ENCODE data around the gene PEX13.

- TF ChIP-seq CTCF (conservative IDR thresholded peaks at IDR 0.05; ENCODE audit: low read depth, low read length), result no peak
- no peak for TF ChIP-seq POLR2A (IDR thresholded peaks at IDR 0.05; ENCODE audit: low read depth, low read length)
- TF ChIP-seq, protein P1, sequence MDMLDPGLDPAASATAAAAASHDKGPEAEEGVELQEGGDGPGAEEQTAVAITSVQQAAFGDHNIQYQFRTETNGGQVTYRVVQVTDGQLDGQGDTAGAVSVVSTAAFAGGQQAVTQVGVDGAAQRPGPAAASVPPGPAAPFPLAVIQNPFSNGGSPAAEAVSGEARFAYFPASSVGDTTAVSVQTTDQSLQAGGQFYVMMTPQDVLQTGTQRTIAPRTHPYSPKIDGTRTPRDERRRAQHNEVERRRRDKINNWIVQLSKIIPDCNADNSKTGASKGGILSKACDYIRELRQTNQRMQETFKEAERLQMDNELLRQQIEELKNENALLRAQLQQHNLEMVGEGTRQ (IDR thresholded peaks at IDR 0.05; ENCODE audit: low read depth, low read length), result no peak
- TF ChIP-seq RAD21 (IDR thresholded peaks at IDR 0.05; ENCODE audit: low read length), result no peak
- TF ChIP-seq MXI1 (IDR thresholded peaks at IDR 0.05; ENCODE audit: borderline replicate concordance, low read depth, low read length), result no peak
- no peak for TF ChIP-seq RFX5 (IDR thresholded peaks at IDR 0.05; ENCODE audit: low read depth, low read length)
- TF ChIP-seq MAFK (IDR thresholded peaks at IDR 0.05; ENCODE audit: low read depth, low read length), result no peak
- no peak for TF ChIP-seq ELK1 (IDR thresholded peaks at IDR 0.05; ENCODE audit: borderline replicate concordance, low read depth, low read length)
- TF ChIP-seq NFE2L2 (IDR thresholded peaks at IDR 0.05; ENCODE audit: low read depth, low read length), result no peak
- TF ChIP-seq SMC3 (IDR thresholded peaks at IDR 0.05; ENCODE audit: low read depth, low read length), result no peak
Observed at GRCh38 chr2:61044636-61045035, 27.1 kb downstream of the PEX13 start.
